Ovary (tissue), 9 donors: ENCODE measurements around the gene ECEL1. TPM values are rescaled to one million over a fixed set of nuclear protein-coding genes. Genes with fewer than 3 reads are reported as not detected.
A peak's percentile ranks its signal among the peaks of the same experiment; 100 is the strongest.

Experiments used
- DNase-seq, 5 donors: peaks; one replicate each; pipeline ENCODE4 v3.0.0-alpha.2; 2019 to 2020
- H3K27ac ChIP-seq, 2 donors: fragments of 200-600 bp; one replicate each; pipeline versions ENCODE4 v1.5.1 to v1.8.0; 2019 to 2022
- H3K27me3 ChIP-seq: fragments of 200-600 bp; one replicate; pipeline ENCODE4 v1.8.0; 2022
- H3K36me3 ChIP-seq: fragments of 200-600 bp; sonication (generic); one replicate; pipeline ENCODE4 v1.5.1; 2019
- H3K4me1 ChIP-seq: one replicate; pipeline ENCODE4 v1.8.1; 2013; ENCODE audit warnings: mild to moderate bottlenecking, moderate library complexity; ENCODE audit not compliant: insufficient read depth
- H3K4me3 ChIP-seq: fragments of 200-600 bp; sonication (generic); one replicate; pipeline ENCODE4 v1.5.1; 2017
- H3K9me3 ChIP-seq, 2 donors: fragments of 200-600 bp in 1 of 2; sonication (generic) in 1 of 2; one replicate each; pipeline versions ENCODE4 v1.5.1 to v1.8.1; 2013 to 2019; ENCODE audit warnings: mild to moderate bottlenecking in 1 of 2, moderate library complexity in 1 of 2
- CTCF ChIP-seq, 3 donors: fragments of 450-650 bp in 2 of 3; fragments of 200-600 bp in 1 of 3; IDR thresholded peaks; one replicate each; pipeline versions ENCODE4 v1.5.1 to v1.8.0; 2016 to 2022; ENCODE audit warnings: antibody characterized with exemption in 3 of 3, mild to moderate bottlenecking in 1 of 3
- EP300 ChIP-seq: sonication (generic); formaldehyde crosslinking; IDR thresholded peaks from one replicate; pipeline ENCODE4 v1.6.1; 2017; ENCODE audit warnings: antibody characterized with exemption
- POLR2A ChIP-seq: fragments of 450-650 bp; IDR thresholded peaks from one replicate; pipeline ENCODE4 v1.6.1; 2017; ENCODE audit warnings: antibody characterized with exemption, mild to moderate bottlenecking, moderate library complexity
- WGBS, 3 donors: extraction: QIAGEN DNeasy Blood & Tissue Kit in 1 of 3; methylation state at CpG; one replicate each; pipeline versions ENCODE4 v1.1.5 to v1.1.7; 2013 to 2017; 5-methylcytosine and 5-hydroxymethylcytosine counted together
- intact Hi-C, 4 donors: fragments of 100-400 bp; cut with DNase I; formaldehyde crosslinking; loops; one replicate each; pipeline versions ENCODE4 v1.11.0 to v1.15.1; 2022 to 2023
- polyA plus RNA-seq, 2 donors: library from polyadenylated mRNA; stranded (reverse); fragments of 200-250 nt in 1 of 2; fragments of 350-450 nt in 1 of 2; fragmentation: Illumina TruSeq in 1 of 2; extraction: RNeasy Lipid Tissue Mini Kit (QIAGEN cat#74804) in 1 of 2; gene quantifications; one replicate each; pipeline ENCODE4 v1.2.3, GENCODE V29; 2013 to 2014
- total RNA-seq, 7 donors: library from RNA; depleted of rRNA in 2 of 7; stranded (reverse); fragments of >200 nt in 2 of 7; fragmentation: NEBNext Ultra II Directional in 3 of 7; extraction: Animal tissue kit (Norgen Biotek cat#: 25700) in 3 of 7; gene quantifications; one replicate each; pipeline versions ENCODE4 v1.1.0 to v1.2.4, GENCODE V29; 2016 to 2023
- donor health status: DM: no; HTN: no; CAD: no; lungs with moderate emphysema.
- donor health status: DM: no; HTN: no; CAD: no.
- donor health status: Bipolar disorder and iron deficiency.
- donor health status: DM: yes; HTN: yes; CAD: no.
- donor health status: DM: no; HTN: no; CAD: no.
- donor health status: DM: yes; HTN: yes; CAD: no.

Gene ECEL1
- total and polyA plus RNA-seq, 9 donors: 2.4 to 251 (median 46.3) TPM

- TF ChIP-seq EP300 (no peak), CTCF (IDR thresholded peaks at IDR 0.05) (no peak), POLR2A (no peak)
- Histone ChIP-seq H3K36me3 (no peaks in the 10 kb centered on the region), H3K9me3 (no peaks in the 10 kb centered on the region), H3K4me1 (no peaks in the 10 kb centered on the region), H3K27ac (no peak overlapping the region), H3K4me3 (no peak overlapping the region), H3K27me3 (no peaks in the 10 kb centered on the region)
- DNase-seq: no peak
- intact Hi-C loops: no loop called here
- 84 to 89% (median 87%) methylated on average over 7 of the region's 7 CpGs for WGBS, 3 donors
Measured at GRCh38 chr2:232495292-232495691, 7.7 kb upstream of the ECEL1 start.

GRCh38 chr2:232494542-232494941 is 6.9 kb upstream of the ECEL1 start:
- no peaks in the 10 kb centered on the region for H3K9me3 ChIP-seq
- H3K27me3 ChIP-seq: no peaks in the 10 kb centered on the region
- 95 to 100% (median 96%) methylated on average over 4 to 5 of the region's 5 CpGs for WGBS, 3 donors

GRCh38 chr2:232493701-232494474 is 6.3 kb upstream of the ECEL1 start:
- Histone ChIP-seq H3K4me1 (no peaks in the 10 kb centered on the region), H3K9me3 (no peaks in the 10 kb centered on the region), H3K27me3 (no peaks in the 10 kb centered on the region), H3K36me3 (no peaks in the 10 kb centered on the region), H3K27ac (no peak overlapping the region), H3K4me3 (no peak overlapping the region)
- 87 to 94% (median 92%) methylated on average over 10 of the region's 10 CpGs for WGBS, 3 donors
- intact Hi-C loops: no loop called here
- TF ChIP-seq EP300 (no peak), POLR2A (no peak), CTCF (IDR thresholded peaks at IDR 0.05) (no peak)
- peak in 1 of 5 donors; percentile 17 for DNase-seq

More at GRCh38 chr2:232494542-232494941, 6.9 kb upstream of the ECEL1 start:
- intact Hi-C loops: no loop called here
- Histone ChIP-seq H3K27ac (no peak overlapping the region), H3K36me3 (no peaks in the 10 kb centered on the region), H3K4me3 (no peak overlapping the region), H3K4me1 (no peaks in the 10 kb centered on the region)
- peak in 1 of 5 donors; percentile 15 for DNase-seq
- TF ChIP-seq CTCF (IDR thresholded peaks at IDR 0.05): no peak

GRCh38 chr2:232492963-232493700 is 5.5 kb upstream of the ECEL1 start:
- Histone ChIP-seq H3K4me3 (no peak overlapping the region), H3K27ac (no peak overlapping the region), H3K27me3 (no peaks in the 10 kb centered on the region), H3K4me1 (no peaks in the 10 kb centered on the region), H3K36me3 (no peaks in the 10 kb centered on the region), H3K9me3 (no peaks in the 10 kb centered on the region)
- DNase-seq: peak in 2 of 5 donors; percentile 18
- WGBS, 3 donors: 88% methylated on average over 22 to 24 of the region's 24 CpGs
- TF ChIP-seq POLR2A (no peak), EP300 (no peak), CTCF (IDR thresholded peaks at IDR 0.05) (no peak)
- intact Hi-C loops: no loop called here
